Measurements from ENCODE around the gene LYPD3.

GRCh38 chr19:43447655-43448054 lies 17.8 kb downstream of the LYPD3 start:
- TF ChIP-seq CTCF (IDR thresholded peaks at IDR 0.05 in 4 of 5, conservative IDR thresholded peaks at IDR 0.05 in 1 of 5) (no peak), POLR2A (IDR thresholded peaks at IDR 0.05) (no peak)
